Gastroesophageal sphincter (tissue), 3 donors: ENCODE measurements around the gene BTBD9.

Experiments used
- POLR2A ChIP-seq, 2 donors: fragments of 450-650 bp; IDR thresholded peaks; one replicate each; pipeline ENCODE4 v1.6.1; 2017; ENCODE audit warnings: antibody characterized with exemption in 2 of 2, mild to moderate bottlenecking in 2 of 2, moderate library complexity in 1 of 2
- TF ChIP-seq, protein P1 (sequence below), 4 experiments: fragments of 200-600 bp in 2 of 4; fragments of 450-650 bp in 2 of 4; sonication (generic) in 1 of 4; IDR thresholded peaks; one replicate each; pipeline ENCODE4 v1.5.1; 2017 to 2019; ENCODE audit warnings: antibody characterized with exemption in 4 of 4, mild to moderate bottlenecking in 2 of 4, moderate library complexity in 2 of 4

DNA sequence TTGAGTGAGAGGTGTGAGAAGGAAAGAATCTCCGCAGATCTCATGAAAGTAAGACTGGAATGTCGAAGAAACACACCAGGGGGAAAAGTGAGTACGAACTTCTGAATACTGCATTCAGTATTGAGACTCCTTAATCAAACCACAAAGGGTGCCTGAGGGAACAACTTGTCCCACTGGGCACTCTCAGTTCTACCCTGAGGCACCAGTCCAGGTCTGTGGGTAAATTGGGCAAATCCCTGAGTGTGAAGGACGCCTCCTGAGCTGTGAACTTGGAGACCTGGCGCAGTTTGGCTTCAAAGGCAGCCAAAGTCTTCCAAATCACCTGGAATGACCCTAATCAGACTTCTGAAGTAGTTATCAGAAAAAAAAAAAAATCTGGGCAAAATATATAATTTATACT, 329.7 kb downstream of the BTBD9 start:
- TF ChIP-seq, protein P1, sequence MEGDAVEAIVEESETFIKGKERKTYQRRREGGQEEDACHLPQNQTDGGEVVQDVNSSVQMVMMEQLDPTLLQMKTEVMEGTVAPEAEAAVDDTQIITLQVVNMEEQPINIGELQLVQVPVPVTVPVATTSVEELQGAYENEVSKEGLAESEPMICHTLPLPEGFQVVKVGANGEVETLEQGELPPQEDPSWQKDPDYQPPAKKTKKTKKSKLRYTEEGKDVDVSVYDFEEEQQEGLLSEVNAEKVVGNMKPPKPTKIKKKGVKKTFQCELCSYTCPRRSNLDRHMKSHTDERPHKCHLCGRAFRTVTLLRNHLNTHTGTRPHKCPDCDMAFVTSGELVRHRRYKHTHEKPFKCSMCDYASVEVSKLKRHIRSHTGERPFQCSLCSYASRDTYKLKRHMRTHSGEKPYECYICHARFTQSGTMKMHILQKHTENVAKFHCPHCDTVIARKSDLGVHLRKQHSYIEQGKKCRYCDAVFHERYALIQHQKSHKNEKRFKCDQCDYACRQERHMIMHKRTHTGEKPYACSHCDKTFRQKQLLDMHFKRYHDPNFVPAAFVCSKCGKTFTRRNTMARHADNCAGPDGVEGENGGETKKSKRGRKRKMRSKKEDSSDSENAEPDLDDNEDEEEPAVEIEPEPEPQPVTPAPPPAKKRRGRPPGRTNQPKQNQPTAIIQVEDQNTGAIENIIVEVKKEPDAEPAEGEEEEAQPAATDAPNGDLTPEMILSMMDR (IDR thresholded peaks at IDR 0.05), result no peak
- no peak for TF ChIP-seq POLR2A (IDR thresholded peaks at IDR 0.05)
